HCT116 (cell line): ENCODE data around the gene DLK1. TPM values are rescaled to one million over a fixed set of nuclear protein-coding genes. Genes with fewer than 3 reads are reported as not detected.

Experiments used
- ATAC-seq: fragments of 200-7000 bp; cut with Tn5 transposase; 2 replicates; pipeline ENCODE4 v1.9.1; 2020; ENCODE audit warnings: mild to moderate bottlenecking, moderate library complexity
- BruUV-seq: library from RNA; stranded (reverse); fragments of 400-500 nt; replicated peaks from 2 replicates; lab custom pipeline; 2021; lab: Mats Ljungman, UMichigan
- CTCF ChIA-PET: fragments of 300-600 bp; sonication (Branson Sonifier 250); formaldehyde crosslinking; loops from one replicate; lab custom pipeline; 2021; ENCODE audit warnings: antibody characterized with exemption; lab: Charles Lee
- POLR2A ChIA-PET: fragments of 300-600, 350-600 bp; sonication (Branson Sonifier 250); formaldehyde crosslinking; loops from one replicate; lab custom pipeline; 2021; ENCODE audit warnings: antibody characterized with exemption; lab: Charles Lee
- RAD21 ChIA-PET, 2 experiments: fragments of 300-600 bp; sonication (Branson Sonifier 250); formaldehyde crosslinking; loops; one replicate each; lab custom pipeline; 2023; ENCODE audit warnings: low total read pairs in 2 of 2; ENCODE audit not compliant: uncharacterized antibody in 2 of 2, unreplicated experiment in 2 of 2, low non-redundant PET in 1 of 2; lab: Charles Lee
- DNase-seq: peaks from one replicate; pipeline ENCODE4 v3.0.0-alpha.2; 2010; ENCODE audit warnings: low read depth, low spot score
- H2AFZ ChIP-seq: fragments of 200-600 bp; shearing (Covaris generic), sonication (generic); 2 replicates; pipeline ENCODE4 v1.6.1; 2017; ENCODE audit warnings: low read depth, mixed run types, mixed read lengths, antibody characterized with exemption, low read length; ENCODE audit not compliant: poor library complexity, severe bottlenecking
- H3K27ac ChIP-seq: 2 replicates; pipeline ENCODE4 v1.5.1; 2012; ENCODE audit warnings: low read depth, low read length
- H3K27me3 ChIP-seq: fragments of 200-600 bp; sonication (generic); 2 replicates; pipeline ENCODE4 v1.6.1; 2016; ENCODE audit warnings: mixed run types, low read length, mixed read lengths; ENCODE audit not compliant: insufficient read depth
- H3K36me3 ChIP-seq, 2 experiments: fragments of 200-500 bp in 1 of 2; fragments of 200-600 bp in 1 of 2; sonication (Bioruptor generic) in 1 of 2; sonication (generic) in 1 of 2; 2 replicates each; pipeline versions ENCODE4 v1.5.1 to v1.6.1; 2014 to 2016; ENCODE audit warnings: low read length in 2 of 2, inconsistent platforms in 1 of 2, mixed read lengths in 1 of 2, mixed run types in 1 of 2; ENCODE audit not compliant: insufficient read depth in 2 of 2, control insufficient read depth in 1 of 2
- H3K4me1 ChIP-seq, 2 experiments: fragments of 200-600 bp in 1 of 2; sonication (generic) in 1 of 2; 2 replicates each; pipeline versions ENCODE4 v1.5.1 to v1.6.1; 2012 to 2017; ENCODE audit warnings: low read length in 2 of 2, inconsistent platforms in 1 of 2, mild to moderate bottlenecking in 1 of 2, mixed read lengths in 1 of 2, mixed run types in 1 of 2, moderate library complexity in 1 of 2; ENCODE audit not compliant: insufficient read depth in 2 of 2, control insufficient read depth in 1 of 2
- H3K4me2 ChIP-seq: fragments of 200-600 bp; sonication (generic); 2 replicates; pipeline ENCODE4 v1.6.1; 2017; ENCODE audit warnings: mixed run types, low read length, mixed read lengths
- H3K4me3 ChIP-seq, 2 experiments: fragments of 200-600 bp in 1 of 2; sonication (generic) in 1 of 2; replicated peaks in 1 of 2; 2 replicates each; pipeline ENCODE4 v1.5.1; 2011 to 2016; ENCODE audit warnings: low read length in 2 of 2, control low read depth in 1 of 2, low read depth in 1 of 2, mild to moderate bottlenecking in 1 of 2, mixed read lengths in 1 of 2, mixed run types in 1 of 2
- H3K79me2 ChIP-seq: fragments of 200-600 bp; sonication (generic); 2 replicates; pipeline ENCODE4 v1.6.1; 2017; ENCODE audit warnings: mild to moderate bottlenecking, mixed run types, low read length, moderate library complexity, mixed read lengths; ENCODE audit not compliant: insufficient read depth
- H3K9ac ChIP-seq: fragments of 200-600 bp; sonication (generic); 2 replicates; pipeline ENCODE4 v1.6.1; 2016; ENCODE audit warnings: low read length, mixed read lengths
- H3K9me2 ChIP-seq: fragments of 200-600 bp; sonication (generic), shearing (Covaris generic); 2 replicates; pipeline ENCODE4 v1.6.1; 2017; ENCODE audit warnings: mixed run types, mild to moderate bottlenecking, moderate library complexity; ENCODE audit not compliant: insufficient read depth
- H3K9me3 ChIP-seq, 2 experiments: fragments of 200-500 bp in 1 of 2; fragments of 200-600 bp in 1 of 2; sonication (Bioruptor generic) in 1 of 2; sonication (generic) in 1 of 2; 2 replicates each; pipeline ENCODE4 v1.6.1; 2014 to 2017; ENCODE audit warnings: low read length in 2 of 2, mixed read lengths in 2 of 2, inconsistent platforms in 1 of 2, low read depth in 1 of 2, mild to moderate bottlenecking in 1 of 2, mixed run types in 1 of 2, moderate library complexity in 1 of 2; ENCODE audit not compliant: control insufficient read depth in 1 of 2, insufficient read depth in 1 of 2
- H4K20me1 ChIP-seq: fragments of 200-600 bp; sonication (generic), shearing (Covaris generic); 2 replicates; pipeline ENCODE4 v1.6.1; 2017; ENCODE audit warnings: mixed run types, mild to moderate bottlenecking, moderate library complexity; ENCODE audit not compliant: insufficient read depth
- ELF1 ChIP-seq: IDR thresholded peaks from 2 replicates; pipeline ENCODE4 v1.6.1; 2012; ENCODE audit warnings: low read depth, borderline replicate concordance
- POLR2A ChIP-seq: IDR thresholded peaks from 2 replicates; pipeline ENCODE4 v1.7.0; 2011; ENCODE audit warnings: borderline replicate concordance; ENCODE audit not compliant: insufficient read depth, insufficient read length; ENCODE audit errors: extremely low read depth
- RAD21 ChIP-seq: IDR thresholded peaks from 2 replicates; pipeline ENCODE4 v1.6.1; 2012; ENCODE audit warnings: low read depth, mild to moderate bottlenecking
- SP1 ChIP-seq: IDR thresholded peaks from 2 replicates; pipeline ENCODE4 v1.6.1; 2012; ENCODE audit warnings: low read depth
- SRF ChIP-seq: IDR thresholded peaks from 2 replicates; pipeline ENCODE4 v1.6.1; 2012; ENCODE audit warnings: low read depth
- TCF7L2 ChIP-seq: IDR thresholded peaks from 2 replicates; pipeline ENCODE4 v1.7.0; 2011; ENCODE audit warnings: borderline replicate concordance, inconsistent platforms; ENCODE audit not compliant: insufficient read depth, insufficient read length; ENCODE audit errors: extremely low read depth
- ZFX ChIP-seq: fragments of 450-650 bp; IDR thresholded peaks from 2 replicates; pipeline ENCODE4 v1.6.1; 2017
- ZNF274 ChIP-seq: fragments of 200-500 bp; sonication (Bioruptor generic); IDR thresholded peaks from 2 replicates; pipeline ENCODE4 v1.6.1; 2014; ENCODE audit warnings: mild to moderate bottlenecking, low read depth, low read length, inconsistent platforms
- intact Hi-C: fragments of 100-400 bp; cut with micrococcal nuclease; formaldehyde crosslinking; loops from 2 replicates; pipeline ENCODE4 v1.10.0; 2022
- total RNA-seq: library from RNA; stranded (reverse); gene quantifications from one replicate; pipeline ENCODE4 v1.2.1, GENCODE V29; 2021; ENCODE audit not compliant: unreplicated experiment
- TF ChIP-seq, protein P1 (sequence below): IDR thresholded peaks from 2 replicates; pipeline ENCODE4 v1.6.1; 2011; ENCODE audit warnings: mild to moderate bottlenecking, low read length, moderate library complexity; ENCODE audit not compliant: insufficient replicate concordance; ENCODE audit errors: extremely low read depth

Gene DLK1
- total RNA-seq, 1 experiment from 2014 or later = 1.5 TPM

DNA sequence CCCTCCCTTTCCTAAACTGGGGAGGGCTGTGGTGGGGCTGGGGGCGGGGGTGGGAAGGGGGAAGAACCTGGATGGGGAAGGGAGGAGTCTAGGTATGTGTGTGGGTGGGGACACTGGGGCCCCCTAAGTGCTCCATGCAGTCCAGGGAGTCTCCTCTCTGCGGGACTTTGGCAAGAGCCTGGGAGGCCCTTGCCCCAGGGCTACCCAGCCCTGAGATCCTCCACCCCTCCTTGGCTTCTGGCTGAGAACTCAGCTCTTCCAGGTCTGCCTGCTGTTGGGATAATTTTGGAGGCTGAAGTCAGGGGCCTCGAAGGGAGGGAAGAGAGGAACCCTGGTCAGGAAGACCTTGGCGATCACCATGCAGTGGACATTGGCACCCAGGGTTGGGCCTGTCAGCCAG is 2.2 kb upstream of the DLK1 start:
- Histone ChIP-seq H3K27me3 (peaks cover 3% of the 10 kb centered on the region; the same call in 1 of the 2 replicates), H3K27ac (no peak overlapping the region), H3K4me3 (no peak overlapping the region), H2AFZ (no peak overlapping the region), H3K4me2 (no peak overlapping the region), H3K9ac (no peak overlapping the region), H4K20me1 (no peaks in the 10 kb centered on the region), H3K9me2 (no peaks in the 10 kb centered on the region), H3K9me3 (no peaks in the 10 kb centered on the region), H3K36me3 (no peaks in the 10 kb centered on the region), H3K79me2 (no peaks in the 10 kb centered on the region), H3K4me1 (no peaks in the 10 kb centered on the region)
- no peak for ATAC-seq
- ChIA-PET RAD21 (no interaction called here), POLR2A (no interaction called here), CTCF (no interaction called here)
- BruUV-seq = no TSS peak
- intact Hi-C loops = no loop called here
- no peak for DNase-seq
- TF ChIP-seq ZNF274 = no peak
- no peak for TF ChIP-seq SP1
- TF ChIP-seq SRF = no peak

GRCh38 chr14:100725587-100726387 is 905 bp upstream of the DLK1 start:
- intact Hi-C loops = no loop called here
- no peak overlapping the region for H2AFZ ChIP-seq
- no TSS peak for BruUV-seq

More at GRCh38 chr14:100725587-100726387, 905 bp upstream of the DLK1 start:
- CTCF ChIA-PET = no interaction called here
- Histone ChIP-seq H3K79me2 (no peaks in the 10 kb centered on the region), H3K27ac (no peak overlapping the region), H3K9ac (no peak overlapping the region), H3K4me1 (no peaks in the 10 kb centered on the region), H3K9me3 (no peaks in the 10 kb centered on the region), H3K4me3 (no peak overlapping the region)
- DNase-seq (no peak), ATAC-seq (no peak)
- POLR2A ChIA-PET = no interaction called here
- TF ChIP-seq POLR2A (no peak), TCF7L2 (no peak), ZNF274 (no peak), ZFX (no peak), RAD21 (no peak), ELF1 (no peak), SRF (no peak)
- TF ChIP-seq, protein P1, sequence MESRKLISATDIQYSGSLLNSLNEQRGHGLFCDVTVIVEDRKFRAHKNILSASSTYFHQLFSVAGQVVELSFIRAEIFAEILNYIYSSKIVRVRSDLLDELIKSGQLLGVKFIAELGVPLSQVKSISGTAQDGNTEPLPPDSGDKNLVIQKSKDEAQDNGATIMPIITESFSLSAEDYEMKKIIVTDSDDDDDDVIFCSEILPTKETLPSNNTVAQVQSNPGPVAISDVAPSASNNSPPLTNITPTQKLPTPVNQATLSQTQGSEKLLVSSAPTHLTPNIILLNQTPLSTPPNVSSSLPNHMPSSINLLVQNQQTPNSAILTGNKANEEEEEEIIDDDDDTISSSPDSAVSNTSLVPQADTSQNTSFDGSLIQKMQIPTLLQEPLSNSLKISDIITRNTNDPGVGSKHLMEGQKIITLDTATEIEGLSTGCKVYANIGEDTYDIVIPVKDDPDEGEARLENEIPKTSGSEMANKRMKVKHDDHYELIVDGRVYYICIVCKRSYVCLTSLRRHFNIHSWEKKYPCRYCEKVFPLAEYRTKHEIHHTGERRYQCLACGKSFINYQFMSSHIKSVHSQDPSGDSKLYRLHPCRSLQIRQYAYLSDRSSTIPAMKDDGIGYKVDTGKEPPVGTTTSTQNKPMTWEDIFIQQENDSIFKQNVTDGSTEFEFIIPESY = no peak
- TF ChIP-seq, all 23 proteins: peak for 0
- no peaks in the 10 kb centered on the region for H3K9me2 ChIP-seq
- H3K36me3 ChIP-seq = no peaks in the 10 kb centered on the region
- H3K27me3 ChIP-seq = peaks cover 3% of the 10 kb centered on the region; the same call in 1 of the 2 replicates
- H4K20me1 ChIP-seq = no peaks in the 10 kb centered on the region
- H3K4me2 ChIP-seq = no peak overlapping the region
- RAD21 ChIA-PET = no interaction called here
